ENCODE results near the gene COBL.

- TF ChIP-seq POLR2AphosphoS5 (IDR thresholded peaks at IDR 0.05; ENCODE audit: insufficient read depth, low read depth, low read length) (no peak), FOS (IDR thresholded peaks at IDR 0.05; ENCODE audit: borderline replicate concordance, insufficient read depth, low read length) (no peak)
Observed at GRCh38 chr7:51078653-51079052, 238.0 kb downstream of the COBL start.
